ENCODE data around the gene SCAF1.

- TF ChIP-seq MAX (IDR thresholded peaks at IDR 0.05): no peak
- TF ChIP-seq TP53 (CRISPR knock-in tag; IDR thresholded peaks at IDR 0.05): no peak
- TF ChIP-seq POLR2A (IDR thresholded peaks at IDR 0.05; ENCODE audit: low read length): no peak
- TF ChIP-seq, protein P1, sequence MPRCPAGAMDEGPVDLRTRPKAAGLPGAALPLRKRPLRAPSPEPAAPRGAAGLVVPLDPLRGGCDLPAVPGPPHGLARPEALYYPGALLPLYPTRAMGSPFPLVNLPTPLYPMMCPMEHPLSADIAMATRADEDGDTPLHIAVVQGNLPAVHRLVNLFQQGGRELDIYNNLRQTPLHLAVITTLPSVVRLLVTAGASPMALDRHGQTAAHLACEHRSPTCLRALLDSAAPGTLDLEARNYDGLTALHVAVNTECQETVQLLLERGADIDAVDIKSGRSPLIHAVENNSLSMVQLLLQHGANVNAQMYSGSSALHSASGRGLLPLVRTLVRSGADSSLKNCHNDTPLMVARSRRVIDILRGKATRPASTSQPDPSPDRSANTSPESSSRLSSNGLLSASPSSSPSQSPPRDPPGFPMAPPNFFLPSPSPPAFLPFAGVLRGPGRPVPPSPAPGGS (IDR thresholded peaks at IDR 0.05): no peak
- no peak for TF ChIP-seq CTCF (IDR thresholded peaks at IDR 0.05)
- TF ChIP-seq NPAS2 (CRISPR knock-in tag; IDR thresholded peaks at IDR 0.05; ENCODE audit: borderline replicate concordance): no peak
Measured at GRCh38 chr19:49595819-49596404, 46.1 kb upstream of the SCAF1 start.
